OCI-LY3 (cell line): ENCODE measurements around the gene HIRIP3.
A peak's percentile ranks its signal among the peaks of the same experiment; 100 is the strongest.

ENCODE experiments used
- H2AFZ ChIP-seq: fragments of 200-600, 300-600 bp; shearing (Covaris generic); 2 replicates; pipeline ENCODE4 v1.6.0; 2014; ENCODE audit warnings: antibody characterized with exemption, low read depth, low read length
- H3K27ac ChIP-seq: fragments of 200-600, 300-600 bp; sonication (generic); 2 replicates; pipeline ENCODE4 v1.5.1; 2014; ENCODE audit warnings: mild to moderate bottlenecking, low read length, moderate library complexity, mixed read lengths
- H3K27me3 ChIP-seq: fragments of 200-600, 300-600 bp; sonication (generic); 2 replicates; pipeline ENCODE4 v1.6.1; 2014; ENCODE audit warnings: low read depth, low read length, mixed read lengths
- H3K36me3 ChIP-seq: fragments of 200-600, 300-600 bp; sonication (generic); replicated peaks from 2 replicates; pipeline ENCODE3; 2014; ENCODE audit warnings: low read depth, low read length, mixed read lengths
- H3K4me1 ChIP-seq: fragments of 300-600, 200-600 bp; sonication (generic); 2 replicates; pipeline ENCODE4 v1.6.1; 2014; ENCODE audit warnings: low read length, mixed read lengths
- H3K4me2 ChIP-seq: fragments of 200-600, 300-600 bp; sonication (generic); 2 replicates; pipeline ENCODE4 v1.6.1; 2014; ENCODE audit warnings: low read length, mixed read lengths
- H3K4me3 ChIP-seq: fragments of 300-600, 200-600 bp; sonication (generic); 2 replicates; pipeline ENCODE4 v1.5.1; 2014; ENCODE audit warnings: antibody characterized with exemption, mild to moderate bottlenecking, low read length, moderate library complexity
- H3K79me2 ChIP-seq: fragments of 300-600, 200-600 bp; shearing (Covaris generic); 2 replicates; pipeline ENCODE4 v1.6.1; 2014; ENCODE audit warnings: mild to moderate bottlenecking, low read length, mixed read lengths
- H3K9ac ChIP-seq: fragments of 300-600, 200-600 bp; shearing (Covaris generic); 2 replicates; pipeline ENCODE4 v1.6.0; 2014; ENCODE audit warnings: mild to moderate bottlenecking, low read length, moderate library complexity
- H3K9me3 ChIP-seq: fragments of 200-600, 300-600 bp; shearing (Covaris generic); 2 replicates; pipeline ENCODE4 v1.6.1; 2014; ENCODE audit warnings: low read length, mixed read lengths; ENCODE audit not compliant: insufficient read depth
- H4K20me1 ChIP-seq: fragments of 200-600, 300-600 bp; sonication (generic); 2 replicates; pipeline ENCODE4 v1.6.1; 2016; ENCODE audit warnings: low read length, mixed read lengths; ENCODE audit not compliant: insufficient read depth
- CTCF ChIP-seq: fragments of 200-600, 300-600 bp; sonication (generic); IDR thresholded peaks from 2 replicates; pipeline ENCODE4 v1.5.1; 2014; ENCODE audit warnings: antibody characterized with exemption, low read length, low read depth
- EZH2phosphoT487 ChIP-seq: fragments of 200-600 bp; shearing (Covaris generic); IDR thresholded peaks from 2 replicates; pipeline ENCODE4 v1.6.1; 2018; ENCODE audit warnings: antibody characterized with exemption, mixed run types, low read depth

HIRIP3 gene

GRCh38 chr16:29978564-29979270 lies 16.7 kb downstream of the HIRIP3 start:
- TF ChIP-seq CTCF (no peak), EZH2phosphoT487 (no peak)
- Histone ChIP-seq H4K20me1 (peaks cover 25% of the 10 kb centered on the region; the same call in 1 of the 2 replicates), H3K27ac (no peak overlapping the region), H3K36me3 (peaks cover 38% of the 10 kb centered on the region), H2AFZ (no peak overlapping the region), H3K9ac (no peak overlapping the region), H3K4me3 (no peak overlapping the region), H3K79me2 (peaks cover 40% of the 10 kb centered on the region), H3K4me2 (no peak overlapping the region), H3K9me3 (no peaks in the 10 kb centered on the region), H3K4me1 (peaks cover 17% of the 10 kb centered on the region), H3K27me3 (no peaks in the 10 kb centered on the region)

GRCh38 chr16:29978081-29978480 lies 17.3 kb downstream of the HIRIP3 start:
- peaks cover 19% of the 10 kb centered on the region for H3K4me1 ChIP-seq
- H3K4me2 ChIP-seq: no peak overlapping the region
- no peaks in the 10 kb centered on the region for H3K9me3 ChIP-seq
- no peaks in the 10 kb centered on the region for H3K27me3 ChIP-seq
- no peak overlapping the region for H3K4me3 ChIP-seq
- no peak overlapping the region for H3K27ac ChIP-seq
- no peak overlapping the region for H3K9ac ChIP-seq
- peaks cover 25% of the 10 kb centered on the region; the same call in 1 of the 2 replicates for H4K20me1 ChIP-seq
- no peak overlapping the region for H2AFZ ChIP-seq
- TF ChIP-seq CTCF (no peak), EZH2phosphoT487 (no peak)
- peaks cover 32% of the 10 kb centered on the region for H3K36me3 ChIP-seq
- H3K79me2 ChIP-seq: peaks cover 40% of the 10 kb centered on the region

- Histone ChIP-seq H4K20me1 (peaks cover 25% of the 10 kb centered on the region; the same call in 1 of the 2 replicates), H3K27ac (no peak overlapping the region), H3K36me3 (peaks cover 33% of the 10 kb centered on the region), H3K4me1 (peaks cover 22% of the 10 kb centered on the region), H3K4me3 (no peak overlapping the region), H3K4me2 (no peak overlapping the region), H3K9ac (no peak overlapping the region), H3K9me3 (no peaks in the 10 kb centered on the region), H2AFZ (no peak overlapping the region), H3K79me2 (peaks cover 40% of the 10 kb centered on the region), H3K27me3 (no peaks in the 10 kb centered on the region)
- no peak for TF ChIP-seq CTCF
- no peak for TF ChIP-seq EZH2phosphoT487
Observed at GRCh38 chr16:29977063-29977825, 18.2 kb downstream of the HIRIP3 start.

- H3K36me3 ChIP-seq: peaks cover 24% of the 10 kb centered on the region
- no peaks in the 10 kb centered on the region for H3K27me3 ChIP-seq
- H3K79me2 ChIP-seq: peaks cover 40% of the 10 kb centered on the region
- peaks cover 25% of the 10 kb centered on the region; the same call in 1 of the 2 replicates for H4K20me1 ChIP-seq
- H3K27ac ChIP-seq: no peak overlapping the region
- H3K4me3 ChIP-seq: peak overlapping the region; percentile 98; the same call in 1 of the 2 replicates
- no peak overlapping the region for H2AFZ ChIP-seq
- no peak overlapping the region; the same call in 1 of the 2 replicates for H3K9ac ChIP-seq
- H3K9me3 ChIP-seq: no peaks in the 10 kb centered on the region
- TF ChIP-seq CTCF (no peak), EZH2phosphoT487 (no peak)
- peak overlapping the region; percentile 99 for H3K4me2 ChIP-seq
- H3K4me1 ChIP-seq: peaks cover 22% of the 10 kb centered on the region
Observed at GRCh38 chr16:29975811-29976511, 19.5 kb downstream of the HIRIP3 start.
